ENCODE measurements around the gene TTF2. TPM values are rescaled to one million over a fixed set of nuclear protein-coding genes. Genes with fewer than 3 reads are reported as not detected.

Gene TTF2
- total and polyA plus RNA-seq, 2 experiments from 2014 or later: 6.5 to 9.8 TPM

GRCh38 chr1:117114877-117115276, 54.8 kb downstream of the TTF2 start:
- no peak overlapping the region for H3K27ac ChIP-seq
- no peaks in the 10 kb centered on the region for H3K36me3 ChIP-seq (ENCODE audit: low read depth)
- H3K27me3 ChIP-seq (replicated peaks; ENCODE audit: insufficient read depth): no peaks in the 10 kb centered on the region
- H3K9ac ChIP-seq: no peak overlapping the region
- 69 to 72% methylated on average over 2 of the region's 2 CpGs for WGBS, 2 experiments (ENCODE audit: low coverage in 1 of 2, low lambda C conversion rate in 2 of 2, missing lambda C conversion rate in 2 of 2)
- no peak for DNase-seq
- no peak overlapping the region for H3K4me2 ChIP-seq (ENCODE audit: unreplicated experiment)
- no peaks in the 10 kb centered on the region for H4K20me1 ChIP-seq (ENCODE audit: insufficient read depth)
- no peaks in the 10 kb centered on the region for H3K79me2 ChIP-seq (ENCODE audit: insufficient read depth)
- no peaks in the 10 kb centered on the region for H3K9me3 ChIP-seq (ENCODE audit: low read depth)
- H3K9me2 ChIP-seq (ENCODE audit: insufficient read depth): no peaks in the 10 kb centered on the region
- no peak for TF ChIP-seq EZH2 (IDR thresholded peaks at IDR 0.05; ENCODE audit: insufficient read depth, poor library complexity, severe bottlenecking)
- TF ChIP-seq EZH2phosphoT487 (IDR thresholded peaks at IDR 0.05; ENCODE audit: insufficient read depth, low read depth): no peak
- H2AFZ ChIP-seq: no peak overlapping the region
- H3K4me3 ChIP-seq: no peak overlapping the region
- no peaks in the 10 kb centered on the region for H3F3A ChIP-seq (ENCODE audit: insufficient read depth)
- in situ Hi-C loops (cut with MboI): no loop called here
- H3K4me1 ChIP-seq (ENCODE audit: insufficient read depth): peaks cover 7% of the 10 kb centered on the region; the same call in 1 of the 2 replicates

DNA sequence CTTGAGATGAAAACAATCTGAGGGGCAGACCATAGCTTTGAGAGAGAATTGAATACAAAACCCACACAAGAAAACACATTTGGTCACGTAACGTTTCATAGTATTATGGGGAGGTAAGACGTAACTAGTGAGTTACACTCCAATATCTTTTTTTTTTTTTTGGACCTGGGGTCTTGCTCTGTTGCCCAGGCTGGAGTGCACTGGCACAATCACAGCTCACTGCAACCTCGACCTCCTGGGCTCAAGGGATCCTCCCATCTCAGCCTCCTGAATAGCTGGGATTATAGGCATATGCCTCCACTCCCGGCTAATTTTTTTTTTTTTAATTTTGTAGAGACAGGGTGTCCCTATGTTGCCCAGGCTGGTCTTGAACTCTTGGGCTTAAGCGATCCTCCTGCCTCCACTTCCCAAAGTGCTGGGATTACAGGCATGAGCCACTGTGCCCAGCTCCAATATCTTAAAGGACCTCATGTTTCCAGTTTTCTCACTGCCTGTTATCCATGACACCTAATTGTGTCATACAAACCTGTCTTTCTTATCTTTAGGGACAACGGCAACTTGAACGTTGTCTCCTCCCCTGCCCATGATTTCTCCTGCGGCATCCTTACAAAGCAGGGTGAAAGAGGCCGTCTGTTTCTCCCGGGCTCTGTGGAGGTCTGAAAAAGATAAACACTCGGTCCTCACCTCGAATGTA, 56.1 kb downstream of the TTF2 start:
- Histone ChIP-seq H3K27me3 (replicated peaks; ENCODE audit: insufficient read depth) (no peaks in the 10 kb centered on the region), H3F3A (ENCODE audit: insufficient read depth) (no peaks in the 10 kb centered on the region), H3K36me3 (ENCODE audit: low read depth) (no peaks in the 10 kb centered on the region), H3K4me1 (ENCODE audit: insufficient read depth) (no peaks in the 10 kb centered on the region), H3K9ac (no peak overlapping the region), H3K9me2 (ENCODE audit: insufficient read depth) (no peaks in the 10 kb centered on the region), H3K79me2 (ENCODE audit: insufficient read depth) (no peaks in the 10 kb centered on the region), H3K4me3 (no peak overlapping the region), H4K20me1 (ENCODE audit: insufficient read depth) (no peaks in the 10 kb centered on the region), H3K9me3 (ENCODE audit: low read depth) (no peaks in the 10 kb centered on the region), H2AFZ (no peak overlapping the region), H3K27ac (no peak overlapping the region), H3K4me2 (ENCODE audit: unreplicated experiment) (no peak overlapping the region)
- DNase-seq: no peak
- TF ChIP-seq EZH2 (IDR thresholded peaks at IDR 0.05; ENCODE audit: insufficient read depth, poor library complexity, severe bottlenecking) (no peak), EZH2phosphoT487 (IDR thresholded peaks at IDR 0.05; ENCODE audit: insufficient read depth, low read depth) (no peak)
- in situ Hi-C loops (cut with MboI): no loop called here
- WGBS, 2 experiments (ENCODE audit: low coverage in 1 of 2, low lambda C conversion rate in 2 of 2, missing lambda C conversion rate in 2 of 2): 89 to 92% methylated on average over 12 to 13 of the region's 13 CpGs

- Histone ChIP-seq H3K9ac (no peak overlapping the region), H3K27ac (no peak overlapping the region), H4K20me1 (ENCODE audit: insufficient read depth) (no peaks in the 10 kb centered on the region), H3K4me3 (no peak overlapping the region), H3K27me3 (replicated peaks; ENCODE audit: insufficient read depth) (no peaks in the 10 kb centered on the region), H3K9me2 (ENCODE audit: insufficient read depth) (no peaks in the 10 kb centered on the region), H3K79me2 (ENCODE audit: insufficient read depth) (no peaks in the 10 kb centered on the region), H3F3A (ENCODE audit: insufficient read depth) (no peaks in the 10 kb centered on the region), H2AFZ (no peak overlapping the region), H3K9me3 (ENCODE audit: low read depth) (no peaks in the 10 kb centered on the region), H3K36me3 (ENCODE audit: low read depth) (no peaks in the 10 kb centered on the region), H3K4me2 (ENCODE audit: unreplicated experiment) (no peak overlapping the region), H3K4me1 (ENCODE audit: insufficient read depth) (no peaks in the 10 kb centered on the region)
- WGBS, 2 experiments (ENCODE audit: low coverage in 1 of 2, low lambda C conversion rate in 2 of 2, missing lambda C conversion rate in 2 of 2): 97% methylated on average over 3 of the region's 3 CpGs
- in situ Hi-C loops (cut with MboI): no loop called here
- no peak for TF ChIP-seq EZH2phosphoT487 (IDR thresholded peaks at IDR 0.05; ENCODE audit: insufficient read depth, low read depth)
- no peak for TF ChIP-seq EZH2 (IDR thresholded peaks at IDR 0.05; ENCODE audit: insufficient read depth, poor library complexity, severe bottlenecking)
- DNase-seq: no peak
These were observed 56.6 kb downstream of the TTF2 start for GRCh38 chr1:117116784-117117130.

- no peaks in the 10 kb centered on the region for H3K27me3 ChIP-seq (replicated peaks; ENCODE audit: insufficient read depth)
- H4K20me1 ChIP-seq (ENCODE audit: insufficient read depth): no peaks in the 10 kb centered on the region
- H3K4me2 ChIP-seq (ENCODE audit: unreplicated experiment): no peak overlapping the region
- TF ChIP-seq EZH2phosphoT487 (IDR thresholded peaks at IDR 0.05; ENCODE audit: insufficient read depth, low read depth) (no peak), EZH2 (IDR thresholded peaks at IDR 0.05; ENCODE audit: insufficient read depth, poor library complexity, severe bottlenecking) (no peak)
- DNase-seq: no peak
- H3K4me1 ChIP-seq (ENCODE audit: insufficient read depth): no peaks in the 10 kb centered on the region
- H3F3A ChIP-seq (ENCODE audit: insufficient read depth): no peaks in the 10 kb centered on the region
- 60 to 63% methylated on average over 2 of the region's 2 CpGs for WGBS, 2 experiments (ENCODE audit: low coverage in 1 of 2, low lambda C conversion rate in 2 of 2, missing lambda C conversion rate in 2 of 2)
- H2AFZ ChIP-seq: no peak overlapping the region
- no peaks in the 10 kb centered on the region for H3K9me2 ChIP-seq (ENCODE audit: insufficient read depth)
- no peak overlapping the region for H3K27ac ChIP-seq
- H3K79me2 ChIP-seq (ENCODE audit: insufficient read depth): no peaks in the 10 kb centered on the region
- in situ Hi-C loops (cut with MboI): no loop called here
- H3K9me3 ChIP-seq (ENCODE audit: low read depth): no peaks in the 10 kb centered on the region
- no peaks in the 10 kb centered on the region for H3K36me3 ChIP-seq (ENCODE audit: low read depth)
- H3K9ac ChIP-seq: no peak overlapping the region
- H3K4me3 ChIP-seq: no peak overlapping the region
These were observed 57.6 kb downstream of the TTF2 start for GRCh38 chr1:117117697-117118096.

All from GM23248 (cell line).